GM19025 (cell line): Measurements from ENCODE around the gene PRCC.

Experiments used
- ATAC-seq: cut with Tn5 transposase; IDR thresholded peaks from one replicate; pipeline ENCODE4 v1.9.1; 2021; ENCODE audit warnings: mild to moderate bottlenecking, low read depth, moderate library complexity; ENCODE audit not compliant: unreplicated experiment

Gene PRCC

DNA sequence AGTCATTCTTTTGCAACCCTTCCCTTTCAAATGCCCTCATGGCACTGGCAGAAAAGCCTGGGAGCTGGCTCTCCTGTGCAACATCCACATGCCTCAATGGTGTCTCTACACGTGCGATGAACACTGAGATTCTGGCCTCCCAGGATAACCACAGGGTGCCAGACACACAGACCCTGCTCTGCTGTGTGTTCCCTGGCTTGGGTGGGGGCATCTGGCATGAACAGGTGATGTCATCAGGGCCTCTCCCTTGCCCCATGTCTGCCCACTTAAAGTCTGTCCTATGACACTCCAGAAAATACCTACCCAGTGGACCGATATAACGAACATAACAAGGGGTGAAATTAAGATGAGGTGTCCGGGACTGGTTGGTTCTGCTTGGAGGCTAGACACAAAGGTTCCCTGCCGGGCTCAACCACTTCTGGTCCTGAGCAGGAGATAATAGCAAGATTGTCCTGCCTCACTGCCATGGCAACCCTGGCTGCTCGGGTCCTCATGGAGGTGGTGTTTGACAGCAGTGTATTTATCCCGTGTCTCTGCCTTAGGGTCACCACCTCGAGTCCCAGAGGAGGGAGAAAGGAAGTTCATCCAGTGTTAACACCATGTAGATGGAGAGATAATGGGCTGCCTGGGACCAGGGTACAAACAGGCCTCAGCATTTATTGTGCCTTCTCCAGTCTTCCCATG lies 72.2 kb downstream of the PRCC start:
- ATAC-seq, result no peak

DNA sequence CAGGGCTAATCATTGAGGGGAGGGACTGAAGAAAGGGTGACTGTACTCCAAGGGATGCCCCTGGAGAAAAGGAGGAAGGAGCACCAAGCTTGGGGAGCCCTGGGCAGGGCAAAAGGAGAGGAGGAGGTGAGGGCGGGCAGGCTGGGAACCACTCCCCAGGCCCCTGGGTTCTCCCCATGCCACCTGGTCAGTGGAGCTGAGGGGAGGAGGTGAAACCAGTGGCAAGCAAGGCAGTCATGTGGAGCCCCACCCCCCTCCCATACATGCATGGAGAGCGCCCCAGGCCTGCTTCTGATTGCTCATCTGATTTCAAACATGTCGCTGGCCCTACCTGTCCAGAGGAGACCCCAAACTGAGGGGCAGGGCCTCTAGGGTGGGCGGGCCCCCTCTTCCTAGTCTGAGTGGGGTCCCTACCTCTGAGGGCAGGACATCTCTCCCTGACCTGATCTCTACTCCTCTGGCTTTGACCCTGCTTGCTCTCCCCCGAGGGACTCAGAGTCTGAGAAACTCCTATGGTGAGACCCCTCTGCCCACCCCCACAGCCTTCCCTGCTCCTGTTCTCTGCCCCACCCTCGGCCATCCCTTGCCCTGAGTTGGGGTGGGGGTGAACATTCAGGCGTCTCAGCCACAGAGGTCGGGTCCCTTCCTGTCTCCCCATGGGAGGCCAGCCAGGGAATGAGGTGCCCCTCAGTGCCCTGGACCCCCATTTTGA lies 73.0 kb downstream of the PRCC start:
- no peak for ATAC-seq

DNA sequence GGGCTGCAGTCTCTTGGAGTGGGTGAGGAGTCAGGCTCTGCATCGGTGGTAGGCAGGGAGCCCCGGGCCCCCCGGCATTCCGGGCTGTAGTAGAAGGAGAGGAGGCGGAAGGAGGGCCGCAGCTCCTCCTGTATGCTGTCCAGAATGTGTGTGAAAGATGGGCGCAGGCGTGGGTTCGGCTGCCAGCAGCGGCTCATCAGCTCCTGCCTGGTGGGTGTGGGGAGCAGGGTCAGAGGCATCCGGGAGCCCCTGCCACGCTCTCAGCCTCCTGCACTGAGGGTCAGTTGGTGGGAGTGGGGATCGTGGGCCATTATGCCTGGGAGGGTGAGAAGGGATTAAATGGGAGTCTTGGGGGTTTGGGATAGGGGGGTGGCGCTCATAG lies 73.6 kb downstream of the PRCC start:
- no peak for ATAC-seq

DNA sequence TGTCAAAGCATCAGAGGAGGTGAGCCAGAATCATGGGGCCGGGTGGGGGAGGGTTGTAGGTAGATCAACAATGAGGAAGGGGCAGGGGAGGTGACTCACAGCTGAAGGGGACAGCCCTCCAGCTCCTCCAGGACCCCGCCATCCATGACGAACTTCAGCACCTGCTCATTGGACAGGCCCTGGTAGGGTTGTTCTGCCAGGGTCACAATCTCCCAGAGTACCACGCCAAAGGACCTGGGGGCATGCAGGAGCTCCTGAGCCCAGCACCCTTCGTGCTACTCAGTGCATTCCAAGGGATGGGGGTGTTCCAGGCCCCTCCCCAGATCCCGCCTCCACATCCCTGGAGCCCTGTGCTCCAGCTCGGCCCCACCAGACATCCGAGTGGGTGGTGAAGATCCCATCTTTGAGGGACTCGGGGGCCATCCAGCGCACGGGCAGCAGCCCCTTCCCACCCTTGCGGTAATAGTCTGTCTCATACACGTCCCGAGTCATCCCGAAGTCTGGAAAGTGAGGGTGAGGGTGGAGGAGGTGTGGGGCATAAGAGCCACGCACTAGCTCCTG lies 74.0 kb downstream of the PRCC start:
- no peak for ATAC-seq

DNA sequence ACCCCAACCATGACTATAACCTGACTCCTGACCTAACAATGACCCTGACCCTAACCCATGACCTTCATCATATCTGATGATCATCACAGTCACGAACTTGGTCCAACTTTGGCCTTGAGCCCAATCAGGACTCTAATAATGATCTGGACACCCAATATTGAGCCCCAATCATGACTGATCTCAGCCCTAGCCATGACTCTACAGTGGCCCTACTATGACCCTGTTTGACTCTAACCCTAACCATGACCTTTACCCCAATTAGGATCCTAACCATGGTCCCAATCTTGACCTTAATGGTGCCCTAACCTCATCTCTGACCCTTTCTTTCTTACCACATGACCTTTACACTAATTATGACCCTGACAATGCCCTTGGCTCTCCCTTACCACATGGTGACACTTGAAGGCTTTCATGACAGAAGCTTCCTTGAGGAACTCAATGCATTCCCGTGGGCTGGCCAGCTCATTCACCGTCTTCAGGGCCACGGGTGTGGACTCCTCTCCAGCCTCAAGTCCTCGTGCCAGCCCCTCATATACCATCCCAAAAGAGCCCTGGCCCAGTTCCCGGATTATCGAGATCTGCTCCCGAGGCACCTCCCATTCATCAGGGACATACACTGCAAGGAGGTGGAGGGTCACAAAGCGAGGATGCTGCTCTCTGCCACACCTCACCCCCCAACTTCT lies 75.4 kb downstream of the PRCC start:
- ATAC-seq, result no peak

DNA sequence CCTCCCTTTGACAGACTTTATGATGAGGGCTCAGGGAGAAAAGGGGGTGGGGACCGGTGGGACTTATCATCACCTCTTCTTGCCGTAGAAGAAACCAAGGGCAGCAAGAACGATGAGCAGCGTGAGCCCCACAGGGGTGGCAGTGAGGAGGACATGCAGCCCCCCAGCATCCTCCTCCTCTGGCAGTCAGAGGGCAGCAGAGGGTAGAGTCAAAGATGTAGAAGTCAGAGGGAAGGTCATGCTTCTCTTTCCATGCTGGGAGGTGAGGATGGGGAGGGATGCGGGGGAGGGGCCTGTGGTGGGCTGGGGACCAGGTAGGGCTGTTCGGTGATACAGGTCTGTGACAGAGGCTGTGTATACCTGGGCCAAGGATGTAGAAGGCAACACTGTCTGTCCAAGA lies 76.8 kb downstream of the PRCC start:
- ATAC-seq, result no peak

DNA sequence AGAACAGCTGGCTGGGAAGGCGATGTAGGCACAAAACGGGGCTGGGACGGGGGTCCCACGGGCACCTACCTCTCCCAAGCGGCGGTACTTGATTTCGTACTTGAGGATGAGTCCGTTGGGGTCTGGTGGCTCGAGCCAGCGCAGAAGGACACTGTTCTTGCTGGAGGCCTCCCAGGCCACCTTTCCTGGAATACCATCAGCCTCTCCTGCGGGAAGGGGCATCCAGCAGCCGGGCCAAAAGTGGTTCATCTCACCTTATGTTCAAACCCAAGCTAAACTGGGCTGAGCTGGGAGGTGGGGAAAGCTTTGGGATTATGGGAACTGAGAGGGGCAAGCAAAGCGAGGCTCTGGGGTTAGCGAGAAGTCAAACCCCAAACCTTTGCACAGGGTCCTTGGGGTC lies 77.3 kb downstream of the PRCC start:
- no peak for ATAC-seq

DNA sequence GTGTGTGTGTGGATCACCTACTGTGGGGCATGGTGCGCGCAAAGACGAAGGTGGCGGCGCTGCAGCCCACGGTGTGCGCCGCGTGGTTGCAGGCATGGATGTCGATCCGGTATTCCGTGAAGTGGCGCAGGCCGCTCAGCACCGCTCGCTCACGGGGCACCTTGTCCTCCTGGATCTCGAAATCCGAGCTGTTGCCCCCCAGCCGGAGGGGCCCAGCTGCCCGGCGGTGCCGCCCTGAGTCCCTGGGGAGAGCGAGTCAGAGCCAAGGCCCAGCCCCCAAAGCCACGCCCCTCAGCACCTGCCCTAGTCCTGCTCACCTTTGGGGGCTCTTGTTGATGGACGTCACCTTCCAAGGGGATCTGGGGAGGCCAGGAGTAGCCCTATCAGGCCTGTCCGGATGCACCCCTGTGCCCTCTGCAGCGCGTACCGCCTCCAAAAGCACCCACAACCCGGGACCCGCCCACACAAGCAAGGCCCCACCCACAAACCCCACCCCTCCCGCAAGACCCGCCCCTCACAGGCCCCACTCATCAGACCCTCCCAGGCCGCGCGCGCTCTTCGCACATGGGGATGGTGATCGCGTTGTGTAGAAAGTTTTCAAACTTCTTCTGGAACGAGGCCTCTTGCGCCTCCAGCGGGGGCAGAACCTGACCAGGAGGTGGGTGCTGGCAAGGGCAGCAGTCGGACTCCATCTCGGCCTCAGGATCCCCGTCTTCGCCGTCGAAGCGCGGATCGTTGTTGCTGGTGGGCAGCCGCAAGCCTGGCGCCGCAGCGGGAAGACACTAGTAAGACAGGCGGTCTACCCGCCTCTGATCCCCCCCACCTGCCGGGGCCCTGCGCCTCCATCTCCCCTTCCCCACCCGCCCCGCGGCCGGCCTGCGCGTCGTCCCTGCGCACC lies 78.0 kb downstream of the PRCC start:
- no peak for ATAC-seq

DNA sequence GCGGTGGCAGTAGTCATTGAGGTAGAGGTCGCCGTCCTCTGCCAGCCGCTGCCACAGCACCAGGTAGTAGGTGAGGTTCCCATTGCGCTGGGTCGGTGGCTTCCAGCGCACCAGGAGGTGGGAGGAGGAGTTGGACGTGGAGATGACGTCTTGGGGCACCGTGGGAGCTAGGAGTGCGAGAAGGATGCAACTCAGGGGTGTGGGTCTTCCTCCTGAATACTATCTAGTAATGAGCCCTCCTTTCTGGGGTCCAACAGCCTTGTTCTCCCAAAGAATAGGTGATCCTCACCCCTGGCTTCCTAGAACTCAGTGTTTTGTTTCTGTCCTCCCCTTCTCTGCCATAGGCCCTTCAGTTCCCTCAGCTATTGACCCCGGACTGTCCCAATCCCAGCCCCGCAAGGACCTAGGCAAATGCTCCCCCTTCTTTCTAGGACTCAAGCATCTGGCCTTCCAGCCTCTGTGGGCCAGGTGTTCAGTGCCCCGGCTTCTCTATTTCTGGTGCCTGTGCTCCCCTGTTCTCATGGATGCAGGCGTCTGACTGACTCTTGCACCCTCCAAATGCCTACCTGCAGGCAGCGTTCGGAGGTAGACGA lies 78.7 kb downstream of the PRCC start:
- ATAC-seq, result no peak

DNA sequence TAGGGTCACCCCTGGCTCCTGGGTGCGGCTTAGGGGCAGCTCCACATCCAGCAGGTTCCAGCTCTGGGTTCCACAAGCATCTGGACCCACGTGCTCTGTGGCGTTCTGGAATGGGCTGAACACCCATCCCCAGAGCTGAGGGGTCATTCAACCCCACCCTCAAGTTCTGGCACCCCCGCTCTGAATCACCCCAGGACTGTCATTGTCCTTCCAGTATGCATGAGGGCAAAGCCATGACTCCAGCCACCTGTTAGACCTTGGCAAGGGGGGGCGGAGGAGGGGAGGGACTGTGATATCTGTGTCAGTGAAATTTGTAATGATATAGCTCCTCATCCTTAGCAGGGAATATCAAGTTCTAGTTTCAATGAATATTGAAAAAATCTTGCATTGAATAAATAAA lies 79.3 kb downstream of the PRCC start:
- no peak for ATAC-seq

DNA sequence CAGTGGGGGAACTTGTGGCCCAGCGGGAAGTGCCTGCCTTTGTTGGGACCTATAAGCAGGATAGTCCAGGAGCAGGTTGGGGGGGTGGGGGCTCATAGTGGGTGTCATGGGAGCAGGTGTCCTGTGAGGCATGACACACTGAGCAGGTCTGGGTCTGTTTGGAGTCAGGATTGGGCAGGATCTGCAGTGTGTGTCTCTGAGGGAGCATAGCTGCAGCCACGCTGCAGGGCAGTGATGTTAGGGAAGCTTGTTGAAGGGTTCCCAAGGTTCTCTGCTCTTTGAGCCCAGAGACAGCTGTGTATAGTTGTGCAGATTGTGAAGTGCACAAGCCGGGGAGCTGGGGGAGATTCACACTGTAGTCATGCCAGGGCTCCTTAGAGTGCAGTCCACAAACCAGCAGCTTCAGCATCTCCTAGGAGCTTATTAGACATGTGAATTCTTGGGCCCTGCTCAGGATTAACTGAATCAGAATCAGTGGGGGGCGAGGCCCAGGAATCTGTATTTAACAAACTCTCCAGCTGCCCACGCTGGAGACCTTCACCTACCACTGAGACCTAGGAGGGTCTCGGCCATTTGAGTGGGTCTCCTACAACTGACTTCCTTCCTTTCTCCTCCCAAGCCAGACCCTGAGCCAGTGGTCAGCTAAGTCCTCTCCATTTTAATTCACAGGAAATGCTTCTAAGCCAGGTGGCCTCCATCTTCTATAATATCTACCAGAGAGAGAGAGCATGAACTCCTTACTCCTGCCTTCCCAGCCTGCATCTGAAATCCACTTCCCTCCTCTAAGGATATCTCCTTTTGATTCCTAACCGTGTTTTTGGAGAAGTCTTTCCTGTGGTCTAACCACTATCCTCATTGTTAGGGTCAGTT lies 80.5 kb downstream of the PRCC start:
- no peak for ATAC-seq

DNA sequence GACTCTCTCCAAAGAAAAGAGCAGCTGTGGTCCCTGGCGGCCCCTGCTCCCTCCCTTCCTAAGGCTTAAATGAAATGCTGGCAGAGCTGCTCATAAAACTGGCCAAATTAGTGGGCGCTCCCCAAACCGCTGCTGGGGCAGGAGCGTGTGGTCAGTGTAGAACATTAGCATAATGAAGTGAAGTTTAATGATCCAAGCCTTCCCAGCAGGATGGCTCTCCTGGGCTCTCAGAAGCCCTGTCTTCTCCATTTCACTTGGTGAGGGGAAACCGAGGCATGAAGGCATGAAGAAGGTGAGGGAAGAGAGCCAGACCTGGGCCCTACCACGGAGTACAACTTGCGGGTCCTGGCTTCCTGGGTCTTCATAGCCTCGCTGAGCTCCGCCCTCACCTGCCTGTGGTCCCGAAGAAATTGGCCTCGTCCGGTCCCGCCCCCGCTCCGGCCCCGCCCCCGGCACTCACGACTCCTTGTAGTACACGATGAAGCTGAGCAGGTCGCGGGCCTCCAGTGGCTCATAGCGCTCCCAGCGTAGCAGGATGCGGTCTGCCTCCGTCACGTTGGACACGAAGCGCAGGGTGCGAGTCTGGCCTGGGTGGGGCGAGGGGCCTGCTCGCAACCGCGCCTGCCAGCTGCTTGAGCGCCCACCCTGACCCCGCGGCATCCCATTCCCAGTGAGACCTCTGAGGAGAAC lies 81.3 kb downstream of the PRCC start:
- ATAC-seq, result no peak

DNA sequence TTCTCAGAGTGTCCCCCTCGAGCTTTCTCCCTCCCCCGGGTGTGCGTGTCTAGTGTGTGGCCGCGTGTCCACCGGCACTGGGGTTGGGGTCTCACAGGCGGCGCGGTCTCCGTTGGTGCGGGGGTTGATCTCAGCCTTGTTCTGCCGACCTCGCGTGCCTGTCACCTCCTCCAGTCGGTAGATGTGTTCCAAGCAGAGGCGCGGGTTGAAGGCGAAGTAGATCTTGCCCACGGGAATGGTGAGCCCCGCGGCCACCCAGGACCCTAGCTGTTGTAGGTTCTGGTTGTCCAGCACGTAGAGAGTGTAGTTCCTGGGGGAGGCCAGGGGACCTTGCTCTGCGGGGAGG lies 81.8 kb downstream of the PRCC start:
- no peak for ATAC-seq
